ENCODE results near the gene OR2B3.

- TF ChIP-seq CTCF (IDR thresholded peaks at IDR 0.05; ENCODE audit: insufficient read depth, low read depth, low read length) (no peak), EZH2 (IDR thresholded peaks at IDR 0.05; ENCODE audit: insufficient read depth, low read length) (no peak)
These were observed 10.7 kb upstream of the OR2B3 start for GRCh38 chr6:29097803-29098202.
